Dedifferentiated amniotic fluid mesenchymal stem cell (primary cell): ENCODE results near the gene HOXB3.

ENCODE experiments used
- DNase-seq: peaks from one replicate; pipeline ENCODE4 v3.0.0-alpha.2; 2016; ENCODE audit errors: extremely low spot score

The HOXB3 gene

DNA sequence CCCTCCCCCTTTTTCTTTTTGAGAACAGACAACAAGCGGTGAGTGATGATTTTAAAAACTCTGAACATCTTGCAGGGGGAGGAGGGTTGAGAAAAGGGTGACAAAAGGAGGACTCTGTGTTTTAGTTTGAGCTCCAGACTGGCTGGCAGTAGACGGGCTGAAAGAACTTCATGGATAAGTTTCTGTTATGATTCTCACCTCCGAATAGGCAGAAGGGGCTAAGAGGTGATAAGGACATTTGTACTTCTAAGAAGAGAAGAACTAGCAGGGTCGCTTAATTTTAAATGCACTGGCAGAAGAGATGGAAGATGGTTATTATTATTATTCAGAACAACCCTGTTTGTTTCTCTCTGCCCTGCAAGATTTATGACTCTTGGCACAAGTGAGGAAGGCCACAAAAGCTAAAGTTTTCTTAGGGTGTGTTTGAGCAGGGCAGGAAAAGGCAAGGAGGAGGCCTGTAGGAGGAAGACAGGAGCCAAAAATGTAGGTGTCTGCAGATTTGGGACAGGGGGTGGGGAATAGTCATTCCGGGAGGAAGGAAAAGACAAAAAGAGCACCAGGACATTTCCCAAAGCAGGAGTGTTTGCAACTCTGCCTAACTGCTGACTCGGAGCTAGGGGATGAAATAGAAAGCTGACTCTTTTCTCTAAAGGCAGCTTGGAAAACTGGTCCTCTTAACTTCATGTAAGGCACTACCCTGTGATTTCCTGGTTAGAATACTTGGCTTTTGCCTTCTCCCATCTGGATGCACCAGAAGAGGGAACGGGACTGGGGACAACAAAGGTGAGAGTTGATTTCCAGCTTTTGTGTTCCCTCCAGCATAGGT lies 33.3 kb downstream of the HOXB3 start:
- DNase-seq: no peak

DNA sequence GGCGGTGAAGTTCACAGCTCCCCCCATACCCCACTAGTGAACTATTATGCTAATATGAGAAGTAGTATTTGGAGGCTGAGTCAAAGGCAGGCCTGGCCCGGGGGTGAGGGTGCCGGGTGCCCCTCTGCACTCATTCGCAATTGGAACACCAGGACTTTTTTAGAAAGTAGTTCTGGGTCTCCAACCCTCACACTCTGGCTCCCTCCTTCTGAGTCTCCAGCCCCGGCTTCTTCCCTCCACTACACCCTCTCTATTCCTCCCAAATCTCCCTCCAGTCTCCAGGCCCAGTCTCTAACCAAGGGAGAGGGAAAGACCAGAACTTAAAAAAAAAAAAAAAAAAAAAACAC lies 33.8 kb downstream of the HOXB3 start:
- no peak for DNase-seq

DNA sequence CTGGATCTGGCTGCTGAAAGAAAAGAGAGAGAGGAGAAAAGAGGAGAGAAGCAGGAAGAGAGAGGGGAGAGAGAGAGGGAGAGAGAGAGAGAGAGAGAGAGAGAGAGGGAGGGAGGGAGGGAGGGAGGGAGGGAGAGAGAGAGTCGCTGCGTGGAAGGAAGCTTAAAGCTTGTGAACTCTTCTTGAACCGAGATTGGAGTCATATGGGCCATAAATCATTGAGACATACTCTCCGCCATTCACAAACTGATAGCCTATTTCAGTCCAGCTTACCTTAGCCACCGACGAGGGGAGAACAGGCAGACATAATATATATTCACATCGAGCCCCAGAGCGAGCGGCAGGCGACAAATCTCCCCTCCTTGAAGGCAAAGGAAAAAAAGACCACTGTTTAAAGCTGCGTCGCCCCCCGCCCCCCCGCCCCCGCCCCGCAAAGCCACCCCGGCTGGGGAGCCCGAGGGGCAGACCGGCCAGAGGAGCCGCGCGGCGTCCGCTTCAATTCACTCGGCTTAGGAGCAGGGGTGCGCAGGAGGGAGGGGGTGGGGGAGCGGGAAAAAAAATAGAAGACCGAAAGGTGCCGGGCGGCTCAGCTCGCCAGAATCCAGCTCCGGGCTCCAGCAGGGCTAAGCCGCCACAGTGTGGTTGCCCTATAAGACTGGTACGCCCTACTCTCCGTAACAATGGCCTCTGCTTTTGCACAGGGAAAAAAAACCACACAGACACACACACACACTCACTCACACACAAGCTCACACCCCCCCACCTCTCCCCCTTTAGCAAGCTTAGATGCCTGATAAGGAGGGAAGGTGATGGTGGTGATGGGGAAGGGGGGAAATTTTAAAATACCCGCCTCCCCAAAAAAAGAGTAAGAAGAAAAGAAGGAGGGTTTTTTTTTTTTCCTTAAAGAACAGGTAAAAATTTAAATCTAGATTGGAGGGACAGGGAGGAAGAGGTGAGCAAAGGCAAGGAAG lies 34.5 kb downstream of the HOXB3 start:
- DNase-seq: no peak

DNA sequence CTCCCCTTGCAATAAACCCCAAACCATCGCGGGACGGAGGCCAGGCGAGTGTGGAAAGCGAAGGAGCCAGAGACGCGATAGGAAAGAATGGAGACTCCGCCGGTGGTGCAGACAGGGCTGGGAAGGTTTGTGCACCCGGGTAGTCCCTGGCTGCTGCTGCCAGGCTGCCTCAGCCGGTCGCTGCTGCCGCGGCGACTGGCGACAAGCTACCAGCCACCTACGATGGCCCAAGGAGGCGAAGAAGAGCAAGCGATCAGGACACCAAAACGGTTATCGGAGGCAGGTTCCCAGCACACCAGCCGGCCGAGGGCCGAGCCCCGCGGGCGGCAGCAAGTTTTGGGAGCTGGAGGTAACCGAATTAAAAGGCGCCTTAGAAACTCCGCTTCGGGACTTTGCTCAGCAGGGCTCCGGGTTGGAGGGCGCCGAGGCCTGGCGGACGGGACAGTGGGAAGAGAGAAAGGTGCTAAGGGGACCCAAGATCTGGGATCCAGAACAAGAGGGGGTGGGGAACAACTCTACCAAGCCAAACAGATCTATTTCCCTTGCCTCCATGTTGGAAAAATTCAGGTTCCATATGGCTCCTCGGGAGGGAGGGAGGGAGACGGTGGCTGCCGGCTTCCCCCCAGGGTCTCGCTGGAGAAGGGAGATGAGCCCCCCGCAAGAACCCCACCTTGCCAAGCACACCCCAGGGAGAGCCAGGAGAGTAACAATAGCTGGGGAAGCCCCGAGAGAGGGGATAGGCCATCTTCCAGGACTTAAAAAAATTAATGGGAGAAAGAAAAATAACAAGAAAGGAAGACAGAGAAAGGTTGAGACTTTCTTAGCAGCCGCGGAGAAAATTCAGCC lies 35.4 kb downstream of the HOXB3 start:
- DNase-seq: no peak

DNA sequence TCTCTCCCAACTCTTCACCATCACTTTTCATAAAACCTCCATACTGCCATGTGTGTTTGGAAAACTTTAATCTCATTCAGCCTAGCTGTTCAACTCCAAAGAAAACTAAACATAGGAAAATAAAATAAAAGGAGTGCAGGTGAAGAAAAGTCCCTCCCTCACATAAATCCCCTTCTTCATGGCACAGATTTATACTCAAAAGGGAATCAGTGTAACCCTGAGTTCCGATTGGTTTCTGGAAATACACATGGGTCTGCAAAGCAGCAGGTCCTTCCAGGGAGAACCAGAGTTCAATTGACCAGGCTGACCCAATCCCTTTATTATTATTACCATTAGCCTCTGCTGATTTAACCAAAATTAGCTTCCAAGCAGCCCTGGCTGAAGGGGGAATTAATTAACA lies 36.2 kb downstream of the HOXB3 start:
- no peak for DNase-seq

DNA sequence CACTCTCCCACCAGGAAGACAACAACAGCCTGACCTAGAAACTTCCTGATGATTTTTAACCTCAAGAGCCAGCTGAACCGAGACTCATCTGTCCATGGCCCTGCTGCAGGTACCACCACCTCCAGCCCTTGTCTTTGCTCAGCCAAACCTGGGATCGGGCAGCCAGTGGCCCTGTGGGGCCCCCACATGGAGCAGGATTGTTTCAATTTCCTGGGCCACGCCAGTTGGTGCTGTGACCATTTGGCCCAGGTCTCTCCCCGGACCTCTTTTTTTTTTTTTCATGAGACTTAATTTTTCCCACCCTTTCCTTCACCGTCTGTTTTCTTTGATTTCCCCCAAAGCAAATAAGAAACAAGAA lies 36.9 kb downstream of the HOXB3 start:
- no peak for DNase-seq

DNA sequence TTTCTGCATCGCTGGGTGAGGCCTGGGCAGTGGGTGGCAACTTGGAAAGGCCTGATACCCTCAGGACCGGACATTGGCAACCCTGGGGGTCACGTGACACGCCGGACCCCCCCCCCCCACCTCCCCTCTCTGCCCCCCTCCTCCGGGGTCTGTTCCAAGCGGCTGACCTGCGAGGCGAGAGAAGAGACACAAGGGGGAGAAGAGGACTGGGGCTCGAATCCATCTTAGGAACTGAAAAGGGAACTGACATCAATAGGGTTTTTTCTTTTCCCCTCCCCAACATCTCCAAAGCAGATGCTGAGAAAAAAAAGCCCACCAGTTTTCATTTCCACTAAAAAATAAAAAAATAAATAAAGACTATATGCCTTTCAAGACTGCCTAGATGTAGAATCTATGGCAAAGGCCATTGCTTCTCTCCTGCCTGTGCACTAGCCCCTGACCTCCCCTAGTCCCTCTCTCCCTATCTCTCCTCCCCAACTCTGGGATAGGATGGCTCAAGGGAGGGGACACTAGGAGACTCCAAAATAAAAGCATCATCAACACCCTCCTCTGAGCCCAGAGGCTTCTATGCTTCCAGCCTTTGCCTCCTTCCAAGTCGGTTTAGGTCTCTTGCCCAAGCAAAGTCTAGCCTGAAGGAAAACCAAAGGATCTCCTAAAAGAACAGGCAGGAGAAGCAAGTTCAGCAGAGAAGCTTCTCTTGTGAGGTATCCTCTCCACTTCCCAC lies 37.4 kb downstream of the HOXB3 start:
- no peak for DNase-seq

DNA sequence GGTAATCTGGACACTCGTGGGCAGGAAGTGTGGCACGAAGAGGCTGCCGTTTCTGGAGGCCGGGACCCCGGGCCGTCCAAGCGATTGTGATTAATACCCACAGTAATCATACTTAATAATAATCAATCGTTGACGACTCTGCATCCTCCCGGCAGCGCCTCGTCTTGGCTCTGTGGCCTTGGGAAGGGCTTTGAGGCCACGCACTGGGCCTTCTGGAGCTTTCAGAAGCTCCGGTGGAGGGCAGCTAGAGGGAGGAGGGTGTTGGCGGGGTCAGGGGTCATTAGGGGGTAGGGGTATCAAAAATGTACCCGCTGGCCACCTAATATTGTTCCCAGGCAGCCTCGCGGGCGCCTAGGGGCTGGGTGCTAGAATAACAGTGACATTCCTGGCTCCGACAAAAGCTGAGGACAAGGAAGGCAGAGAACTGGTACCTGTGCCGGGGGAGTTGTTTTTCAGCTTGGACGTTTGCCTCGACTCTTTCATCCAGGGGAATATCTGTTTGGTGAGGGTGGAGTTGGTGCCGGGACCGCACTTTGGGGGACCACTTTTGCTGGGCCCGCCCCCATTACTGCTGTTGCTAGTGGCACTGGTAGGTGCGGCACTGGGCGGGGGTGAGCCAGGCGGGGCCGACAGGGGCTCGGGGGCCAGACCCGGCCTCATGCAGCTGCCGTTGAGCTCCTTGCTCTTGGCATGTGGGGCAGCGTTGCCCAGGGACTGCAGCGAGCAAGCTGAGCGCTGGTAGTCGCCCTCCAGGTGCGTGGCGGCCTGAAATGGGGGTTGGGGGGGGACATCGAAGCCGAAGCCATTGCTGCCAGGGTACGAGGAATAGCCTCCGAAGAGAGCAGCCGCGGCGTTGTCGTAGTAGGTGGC lies 38.2 kb downstream of the HOXB3 start:
- DNase-seq: no peak

DNA sequence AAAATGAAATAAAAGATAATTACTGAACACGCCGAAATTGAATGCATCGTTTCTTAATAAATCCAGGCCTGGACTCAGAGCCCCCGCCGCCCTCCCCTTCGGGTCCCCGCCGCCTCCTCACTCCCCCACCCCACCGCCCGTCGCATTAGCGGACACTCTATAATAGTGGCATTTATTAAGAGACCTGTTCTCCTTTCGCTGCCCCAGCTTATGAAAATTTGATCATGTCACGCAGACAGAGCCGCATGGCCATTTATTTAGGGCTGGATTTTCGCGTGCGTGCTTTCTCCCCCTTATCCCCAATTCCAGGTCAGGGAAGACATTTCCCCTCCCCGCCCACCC lies 38.9 kb downstream of the HOXB3 start:
- DNase-seq: no peak

DNA sequence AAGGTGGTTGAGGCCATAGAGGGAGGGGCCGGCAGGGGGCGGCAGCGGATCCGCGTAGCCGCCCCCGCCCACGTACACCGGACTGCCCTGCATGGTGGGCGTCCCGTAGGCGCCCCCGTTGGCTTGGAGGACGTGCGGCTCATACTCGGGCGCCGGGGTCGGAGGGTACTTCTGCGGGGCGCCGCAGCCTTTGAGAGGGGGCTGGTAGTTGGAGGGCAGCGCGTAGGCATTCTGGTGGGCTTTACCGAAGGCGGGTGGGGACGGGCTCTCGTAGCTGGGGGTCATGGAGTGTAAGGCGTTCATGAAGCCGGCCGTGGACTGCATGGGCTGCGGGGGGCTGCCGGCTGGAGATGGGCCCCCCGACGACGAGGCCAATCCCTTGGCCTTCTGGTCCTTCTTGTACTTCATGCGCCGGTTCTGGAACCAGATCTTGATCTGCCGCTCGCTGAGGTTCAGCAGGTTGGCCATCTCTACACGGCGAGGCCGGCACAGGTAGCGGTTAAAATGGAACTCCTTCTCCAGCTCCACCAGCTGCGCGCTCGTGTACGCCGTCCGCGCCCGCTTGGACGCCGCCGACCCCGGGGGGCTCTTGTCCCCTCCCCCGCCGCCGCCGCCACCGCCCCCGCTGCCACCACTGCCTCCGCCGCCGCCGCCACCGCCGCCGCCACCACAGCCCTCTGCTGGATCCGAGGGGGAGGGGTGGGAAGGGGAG lies 39.4 kb downstream of the HOXB3 start:
- no peak for DNase-seq

DNA sequence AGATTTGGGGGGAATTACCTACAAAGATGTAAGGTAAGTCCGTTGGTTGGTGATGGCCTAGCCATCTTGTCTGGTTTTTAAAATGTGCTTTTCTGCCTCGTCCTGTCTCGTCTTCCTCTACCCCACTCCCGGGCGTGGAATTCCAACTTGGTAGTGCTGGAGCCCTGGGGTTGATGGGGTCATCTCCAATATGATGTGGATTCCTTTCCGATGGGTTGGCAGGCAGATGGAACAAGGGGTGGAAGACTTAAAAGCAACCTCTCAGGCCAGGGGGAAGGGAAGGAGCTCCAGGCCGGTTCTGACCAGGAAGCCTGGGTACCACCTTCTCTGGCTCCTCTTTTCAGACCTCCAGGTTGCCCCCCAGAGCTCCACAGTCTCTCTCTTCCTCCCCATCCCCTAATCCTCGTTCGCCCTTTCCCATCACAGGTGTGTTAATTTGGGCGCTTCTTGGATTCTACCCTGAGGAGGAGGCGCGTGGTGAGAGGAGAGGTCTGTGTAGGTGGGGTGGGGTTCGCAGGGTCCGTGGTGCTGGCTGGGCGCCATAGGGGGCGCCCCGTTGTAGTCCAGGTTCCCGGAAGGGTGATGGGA lies 40.0 kb downstream of the HOXB3 start:
- DNase-seq: no peak

DNA sequence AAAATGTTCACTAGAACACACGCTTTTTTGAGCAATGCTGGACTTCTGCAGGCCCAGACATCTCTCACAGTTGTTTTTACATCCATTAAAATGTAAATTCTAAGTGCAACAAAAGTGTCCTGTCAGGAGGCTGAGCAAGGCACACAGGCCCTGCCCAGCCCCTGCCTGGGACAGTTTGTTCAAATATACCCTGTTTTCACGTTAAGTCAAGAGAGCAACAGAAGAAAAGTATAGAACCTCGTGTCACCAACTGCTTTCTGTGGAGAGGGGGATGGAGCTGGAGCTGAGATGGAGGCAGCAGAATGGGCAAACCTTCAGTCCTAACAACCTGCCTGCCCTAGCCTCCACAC lies 40.8 kb downstream of the HOXB3 start:
- no peak for DNase-seq

DNA sequence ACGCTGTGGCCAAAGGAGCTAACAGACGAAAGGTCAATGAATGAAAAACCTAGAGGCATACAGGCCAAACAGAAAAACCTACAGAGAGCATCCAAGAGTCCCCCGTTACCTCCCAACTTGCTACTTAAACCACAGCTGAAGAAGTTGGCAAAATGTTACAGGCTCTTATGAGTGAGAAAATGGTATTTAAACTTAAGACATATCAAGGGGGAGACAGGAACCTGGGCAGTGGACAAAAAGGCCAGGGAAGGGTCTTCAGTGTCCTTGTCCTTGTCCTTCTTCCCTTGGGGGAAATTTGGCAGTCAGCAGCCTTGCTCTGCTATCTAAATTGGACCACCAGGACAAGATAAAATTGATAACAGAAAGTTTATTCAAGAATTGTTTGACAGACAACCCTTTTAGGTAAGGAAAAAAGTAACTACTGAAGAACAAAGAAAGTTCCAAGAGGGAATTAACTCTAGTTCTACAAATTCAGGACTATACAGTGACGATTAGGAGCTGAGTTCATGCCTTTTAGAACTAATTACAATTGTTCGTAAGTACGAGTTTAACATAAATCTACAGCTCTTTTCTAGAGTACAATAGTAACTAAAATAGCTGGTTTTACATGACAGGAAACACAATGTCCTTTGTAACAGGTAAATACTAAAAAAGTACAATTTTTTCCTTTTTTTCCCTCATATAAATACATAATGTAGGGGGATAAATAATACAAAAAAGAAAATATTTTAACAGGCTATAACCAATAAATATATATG lies 41.3 kb downstream of the HOXB3 start:
- no peak for DNase-seq

DNA sequence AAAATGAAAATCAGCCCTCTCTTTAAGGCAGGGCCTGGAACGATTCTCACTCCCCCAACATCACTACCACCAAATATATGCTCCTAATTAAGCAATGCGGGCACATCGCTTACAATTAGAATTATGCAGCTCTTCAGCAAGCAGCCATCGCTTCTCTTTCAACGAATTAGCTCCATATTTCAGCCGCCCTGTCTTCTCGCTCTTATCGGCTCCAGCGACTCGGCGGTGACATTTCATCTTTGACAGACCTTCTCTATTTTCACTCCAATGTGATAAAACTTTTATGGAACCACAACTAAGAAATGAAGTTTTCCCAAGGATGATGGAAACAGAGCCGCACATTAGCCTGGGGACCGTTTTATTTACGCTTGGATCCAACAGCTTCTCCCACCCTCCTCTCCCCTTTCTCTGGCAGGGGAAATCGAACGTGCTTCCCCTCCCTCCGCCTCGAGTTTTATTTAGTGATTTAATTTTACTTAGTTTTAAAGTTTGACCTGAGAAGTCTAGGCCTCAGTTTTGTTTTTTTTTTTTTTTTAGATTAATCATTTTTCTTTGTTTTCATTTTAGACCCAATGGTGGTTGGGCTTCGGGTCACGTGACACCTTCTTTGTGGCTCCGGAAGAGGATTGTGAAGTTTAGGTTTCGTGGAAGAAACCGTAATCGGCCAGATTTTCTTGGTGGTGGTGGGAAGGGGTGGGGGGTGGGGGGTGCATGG lies 42.1 kb downstream of the HOXB3 start:
- no peak for DNase-seq

DNA sequence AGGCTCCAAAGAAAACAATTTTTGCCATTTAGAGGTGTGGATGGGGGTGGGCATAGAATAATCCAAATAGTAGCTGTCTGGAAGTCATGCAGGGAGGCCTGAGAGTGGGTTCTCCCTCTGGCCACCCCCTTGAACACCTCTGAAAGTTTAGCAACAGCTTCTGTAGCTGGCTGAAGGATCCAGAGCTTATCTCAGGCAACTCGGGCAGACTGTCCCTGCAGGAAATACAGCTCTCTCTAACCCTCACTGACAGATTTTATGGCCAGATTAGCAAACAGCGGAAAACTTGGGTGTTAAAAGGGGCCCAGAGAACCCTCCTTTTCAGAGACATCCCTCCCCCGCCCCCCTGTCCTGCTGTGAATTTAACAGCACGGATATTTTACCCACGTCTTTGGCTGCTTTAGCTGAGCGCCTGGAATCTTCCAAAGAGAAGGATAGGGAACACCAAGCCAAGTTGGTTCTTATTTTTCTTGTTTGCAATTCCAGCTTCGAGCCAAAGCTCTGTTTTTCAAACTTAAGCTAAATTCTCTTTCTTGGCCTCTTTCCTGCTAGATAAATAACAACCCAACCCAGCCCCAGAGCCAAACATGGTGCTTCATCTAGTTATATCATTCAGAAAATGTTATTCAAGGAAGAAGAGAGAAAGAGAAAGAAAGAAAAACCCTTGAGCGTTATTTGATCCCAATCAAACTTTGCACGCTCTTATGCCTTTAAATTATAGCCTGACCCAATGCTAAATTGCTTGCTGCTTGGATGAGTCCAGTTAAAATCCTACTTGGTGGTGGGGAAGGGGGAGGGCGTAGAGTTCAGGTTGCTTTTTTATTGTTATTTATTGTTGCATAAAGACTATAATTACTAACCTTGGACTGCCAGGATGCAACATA lies 42.9 kb downstream of the HOXB3 start:
- DNase-seq: no peak

DNA sequence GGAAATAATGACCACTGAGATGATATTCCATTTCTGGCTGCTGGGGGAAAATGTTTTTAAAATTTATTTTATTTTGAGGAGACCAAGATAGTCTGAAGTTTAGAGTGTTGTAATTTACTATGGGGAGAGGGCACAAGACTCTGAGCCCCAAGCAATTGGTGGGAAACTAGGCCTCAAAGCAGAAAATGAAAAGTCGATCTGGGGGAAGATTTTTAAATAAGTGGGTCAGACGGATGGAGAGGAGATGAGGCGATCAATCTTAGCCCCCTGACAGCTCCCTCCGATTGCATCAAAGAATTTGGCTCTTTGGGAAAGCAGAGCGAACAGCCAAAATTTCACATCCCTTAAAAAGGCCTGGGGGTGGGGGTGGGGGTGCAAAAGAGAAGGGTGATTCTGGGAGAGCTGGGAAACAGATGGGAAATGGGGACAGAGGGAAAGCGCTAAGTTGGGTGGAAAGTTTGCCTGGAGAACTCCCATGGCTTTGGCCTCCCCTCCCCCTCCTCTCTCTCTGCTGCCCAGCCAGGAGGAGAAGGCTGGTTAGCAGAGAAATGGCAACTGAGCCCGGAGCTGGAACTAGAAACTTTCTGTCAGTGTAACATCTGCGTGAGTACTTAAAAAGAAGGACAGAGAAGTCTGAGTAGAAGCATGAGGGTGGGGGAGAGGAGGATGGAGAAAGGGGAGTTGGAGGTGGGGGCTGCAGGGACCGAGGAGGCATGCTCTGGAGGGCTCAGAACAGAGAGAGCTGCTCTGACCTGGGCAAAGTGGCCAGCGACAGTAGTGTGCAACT lies 43.7 kb downstream of the HOXB3 start:
- no peak for DNase-seq
